Measurements from ENCODE around the gene BMPR1B. TPM values are rescaled to one million over a fixed set of nuclear protein-coding genes. Genes with fewer than 3 reads are reported as not detected.

Gene BMPR1B
- total RNA-seq, 1 experiment from 2014 or later = not detected

DNA sequence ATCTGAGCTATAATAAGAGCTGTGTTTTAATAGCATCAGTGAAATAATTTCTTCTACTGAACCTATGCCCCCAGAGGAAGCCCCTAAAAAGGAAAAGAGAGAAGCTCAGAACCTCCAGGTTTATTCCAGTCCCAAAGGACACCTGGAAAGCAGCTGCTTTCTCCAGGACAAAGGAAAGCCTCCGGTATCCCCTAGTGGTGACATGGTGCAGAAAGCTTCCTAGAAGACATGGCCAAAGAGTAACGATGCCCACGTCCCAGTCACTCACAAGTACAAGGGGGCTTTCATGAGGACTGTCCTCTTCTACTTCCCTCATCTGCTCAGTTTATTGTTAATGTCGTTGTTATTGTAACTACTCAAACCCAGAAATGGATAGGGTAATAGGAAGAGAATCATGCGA is 447.1 kb downstream of the BMPR1B start:
- POLR2A ChIA-PET = no interaction called here
- H3K79me2 ChIP-seq (ENCODE audit: insufficient read depth, low read length) = no peaks in the 10 kb centered on the region
- ATAC-seq (peak; percentile 77), DNase-seq (ENCODE audit: low read depth, low spot score) (peak; percentile 12)
- peak overlapping the region; percentile 57 for H2AFZ ChIP-seq (ENCODE audit: low read depth, low read length, poor library complexity, severe bottlenecking)
- no TSS peak for BruUV-seq (replicated peaks)
- no peaks in the 10 kb centered on the region for H3K9me2 ChIP-seq (ENCODE audit: insufficient read depth)
- H3K36me3 ChIP-seq (ENCODE audit: control insufficient read depth in 1 of 2, insufficient read depth in 2 of 2, low read length in 2 of 2) = no peaks in the 10 kb centered on the region
- intact Hi-C loops (cut with micrococcal nuclease) = no loop called here
- H3K4me3 ChIP-seq (replicated peaks in 1 of 2; ENCODE audit: low read depth in 1 of 2, low read length in 2 of 2) = no peak overlapping the region
- no peak overlapping the region for H3K9ac ChIP-seq (ENCODE audit: low read length)
- H3K4me2 ChIP-seq (ENCODE audit: low read length) = no peak overlapping the region
- H3K4me1 ChIP-seq (ENCODE audit: control insufficient read depth in 1 of 2, insufficient read depth in 2 of 2, low read length in 2 of 2) = no peaks in the 10 kb centered on the region
- no peak for TF ChIP-seq YY1 (IDR thresholded peaks at IDR 0.05; ENCODE audit: extremely low read depth, insufficient replicate concordance, low read depth, low read length)
- no peak for TF ChIP-seq ZFX (IDR thresholded peaks at IDR 0.05)
- TF ChIP-seq RAD21 (IDR thresholded peaks at IDR 0.05; ENCODE audit: low read depth) = peak; percentile 51
- TF ChIP-seq, protein P1, sequence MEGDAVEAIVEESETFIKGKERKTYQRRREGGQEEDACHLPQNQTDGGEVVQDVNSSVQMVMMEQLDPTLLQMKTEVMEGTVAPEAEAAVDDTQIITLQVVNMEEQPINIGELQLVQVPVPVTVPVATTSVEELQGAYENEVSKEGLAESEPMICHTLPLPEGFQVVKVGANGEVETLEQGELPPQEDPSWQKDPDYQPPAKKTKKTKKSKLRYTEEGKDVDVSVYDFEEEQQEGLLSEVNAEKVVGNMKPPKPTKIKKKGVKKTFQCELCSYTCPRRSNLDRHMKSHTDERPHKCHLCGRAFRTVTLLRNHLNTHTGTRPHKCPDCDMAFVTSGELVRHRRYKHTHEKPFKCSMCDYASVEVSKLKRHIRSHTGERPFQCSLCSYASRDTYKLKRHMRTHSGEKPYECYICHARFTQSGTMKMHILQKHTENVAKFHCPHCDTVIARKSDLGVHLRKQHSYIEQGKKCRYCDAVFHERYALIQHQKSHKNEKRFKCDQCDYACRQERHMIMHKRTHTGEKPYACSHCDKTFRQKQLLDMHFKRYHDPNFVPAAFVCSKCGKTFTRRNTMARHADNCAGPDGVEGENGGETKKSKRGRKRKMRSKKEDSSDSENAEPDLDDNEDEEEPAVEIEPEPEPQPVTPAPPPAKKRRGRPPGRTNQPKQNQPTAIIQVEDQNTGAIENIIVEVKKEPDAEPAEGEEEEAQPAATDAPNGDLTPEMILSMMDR (IDR thresholded peaks at IDR 0.05 in 2 of 3, conservative IDR thresholded peaks at IDR 0.05 in 1 of 3; ENCODE audit: borderline replicate concordance in 1 of 3, insufficient read depth in 1 of 3, low read depth in 2 of 3, low read length in 2 of 3) = peak; percentile 21 to 55 (median 51); a peak in 4 of 6 replicates
- H4K20me1 ChIP-seq (ENCODE audit: insufficient read depth) = no peaks in the 10 kb centered on the region
- no peak overlapping the region for H3K27ac ChIP-seq (ENCODE audit: low read depth, low read length)
- no peaks in the 10 kb centered on the region for H3K9me3 ChIP-seq (ENCODE audit: control insufficient read depth in 1 of 2, insufficient read depth in 1 of 2, low read depth in 1 of 2, low read length in 2 of 2)
- RAD21 ChIA-PET (ENCODE audit: low non-redundant PET in 1 of 2, low total read pairs in 2 of 2, uncharacterized antibody in 2 of 2, unreplicated experiment in 2 of 2) = interaction anchor here in 1 of 2 experiments (0.6 kb wide), 1 partner anchor 103 kb away, joined by 3 read pairs; no protein-coding TSS in a partner anchor
- CTCF ChIA-PET = interaction anchor here (0.8 to 1.4 kb wide), 6 partner anchors 10 to 305 kb away, joined by 3 to 5 read pairs (median 3); no protein-coding TSS in a partner anchor
- no peaks in the 10 kb centered on the region for H3K27me3 ChIP-seq (ENCODE audit: insufficient read depth, low read length)

Data from HCT116 (cell line).